ENCODE data around the gene GDPGP1.

GDPGP1 gene

DNA sequence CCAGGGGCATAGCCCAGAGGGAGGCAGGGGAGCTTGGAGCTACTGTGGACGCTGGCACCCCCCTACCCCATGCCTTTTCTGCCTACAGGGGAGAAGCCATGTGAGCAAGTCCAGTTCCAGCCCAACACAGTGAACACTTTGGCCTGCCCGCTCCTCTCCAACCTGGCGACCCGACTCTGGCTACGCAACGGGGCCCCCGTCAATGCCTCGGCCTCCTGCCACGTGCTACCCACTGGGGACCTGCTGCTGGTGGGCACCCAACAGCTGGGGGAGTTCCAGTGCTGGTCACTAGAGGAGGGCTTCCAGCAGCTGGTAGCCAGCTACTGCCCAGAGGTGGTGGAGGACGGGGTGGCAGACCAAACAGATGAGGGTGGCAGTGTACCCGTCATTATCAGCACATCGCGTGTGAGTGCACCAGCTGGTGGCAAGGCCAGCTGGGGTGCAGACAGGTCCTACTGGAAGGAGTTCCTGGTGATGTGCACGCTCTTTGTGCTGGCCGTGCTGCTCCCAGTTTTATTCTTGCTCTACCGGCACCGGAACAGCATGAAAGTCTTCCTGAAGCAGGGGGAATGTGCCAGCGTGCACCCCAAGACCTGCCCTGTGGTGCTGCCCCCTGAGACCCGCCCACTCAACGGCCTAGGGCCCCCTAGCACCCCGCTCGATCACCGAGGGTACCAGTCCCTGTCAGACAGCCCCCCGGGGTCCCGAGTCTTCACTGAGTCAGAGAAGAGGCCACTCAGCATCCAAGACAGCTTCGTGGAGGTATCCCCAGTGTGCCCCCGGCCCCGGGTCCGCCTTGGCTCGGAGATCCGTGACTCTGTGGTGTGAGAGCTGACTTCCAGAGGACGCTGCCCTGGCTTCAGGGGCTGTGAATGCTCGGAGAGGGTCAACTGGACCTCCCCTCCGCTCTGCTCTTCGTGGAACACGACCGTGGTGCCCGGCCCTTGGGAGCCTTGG lies 5.9 kb upstream of the GDPGP1 start:
- Histone ChIP-seq H3K36me3 (ENCODE audit: control insufficient read depth, insufficient read depth, low read length) (peaks cover 73% of the 10 kb centered on the region), H3K9ac (ENCODE audit: low read depth, low read length) (no peak overlapping the region), H3K27ac (ENCODE audit: low read depth, low read length) (no peak overlapping the region), H3K4me1 (ENCODE audit: control insufficient read depth, insufficient read depth, low read length) (no peaks in the 10 kb centered on the region), H3K4me3 (ENCODE audit: low read depth, low read length) (no peak overlapping the region), H3K27me3 (ENCODE audit: control insufficient read depth, insufficient read depth, low read length) (no peaks in the 10 kb centered on the region), H3K9me3 (ENCODE audit: control insufficient read depth, insufficient read depth, low read length) (no peaks in the 10 kb centered on the region)

- H3K9me3 ChIP-seq (ENCODE audit: control insufficient read depth, insufficient read depth, low read length), result no peaks in the 10 kb centered on the region
- H3K36me3 ChIP-seq (ENCODE audit: control insufficient read depth, insufficient read depth, low read length), result peaks cover 64% of the 10 kb centered on the region
- no peaks in the 10 kb centered on the region for H3K4me1 ChIP-seq (ENCODE audit: control insufficient read depth, insufficient read depth, low read length)
- H3K27ac ChIP-seq (ENCODE audit: low read depth, low read length), result no peak overlapping the region
- H3K9ac ChIP-seq (ENCODE audit: low read depth, low read length), result no peak overlapping the region
- H3K27me3 ChIP-seq (ENCODE audit: control insufficient read depth, insufficient read depth, low read length), result no peaks in the 10 kb centered on the region
- no peak overlapping the region for H3K4me3 ChIP-seq (ENCODE audit: low read depth, low read length)
Observed at GRCh38 chr15:90228960-90229359, 5.0 kb upstream of the GDPGP1 start.

DNA sequence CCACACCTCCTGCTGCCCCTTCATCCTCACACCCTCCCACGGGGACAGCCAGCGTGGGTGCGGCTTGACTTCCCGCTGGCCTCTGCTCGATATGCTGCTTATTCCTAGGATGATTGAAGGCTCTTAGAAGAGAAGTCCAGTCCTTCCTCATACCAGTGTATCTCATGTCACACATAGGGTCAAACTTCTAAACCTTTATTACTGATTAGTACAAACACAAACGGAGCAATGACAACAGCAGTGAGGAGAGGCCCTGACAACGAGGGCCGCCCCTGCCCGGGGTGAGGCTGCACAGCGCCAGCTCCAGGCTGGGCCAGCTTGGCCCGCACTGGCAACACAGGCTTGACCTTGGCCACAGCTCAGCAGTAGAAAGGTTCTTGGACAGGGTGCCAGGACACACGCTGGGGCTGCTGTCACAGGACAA lies 3.9 kb upstream of the GDPGP1 start:
- Histone ChIP-seq H3K9ac (ENCODE audit: low read depth, low read length) (no peak overlapping the region), H3K4me1 (ENCODE audit: control insufficient read depth, insufficient read depth, low read length) (peaks cover 3% of the 10 kb centered on the region), H3K4me3 (ENCODE audit: low read depth, low read length) (no peak overlapping the region), H3K27me3 (ENCODE audit: control insufficient read depth, insufficient read depth, low read length) (no peaks in the 10 kb centered on the region), H3K27ac (ENCODE audit: low read depth, low read length) (no peak overlapping the region), H3K36me3 (ENCODE audit: control insufficient read depth, insufficient read depth, low read length) (peaks cover 54% of the 10 kb centered on the region), H3K9me3 (ENCODE audit: control insufficient read depth, insufficient read depth, low read length) (no peaks in the 10 kb centered on the region)

DNA sequence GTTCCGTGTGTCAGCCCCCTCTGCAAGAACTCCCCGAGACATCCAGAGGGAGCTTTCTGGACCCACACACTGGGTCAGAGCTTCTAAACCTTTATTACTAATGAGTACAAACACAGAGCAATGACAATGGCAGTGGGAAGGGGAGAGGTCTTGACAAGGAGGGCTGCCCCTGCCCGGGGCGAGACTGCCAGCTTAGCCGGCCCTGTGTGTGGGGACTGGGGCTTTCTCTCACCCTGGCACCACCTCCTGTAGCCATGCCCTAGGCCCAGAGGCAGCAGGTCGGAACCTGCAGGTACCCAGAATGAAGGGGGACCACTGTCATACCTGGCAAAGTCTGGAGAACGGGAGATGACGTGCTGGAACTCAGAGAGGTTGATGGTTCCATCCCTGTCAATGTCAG lies 3.4 kb upstream of the GDPGP1 start:
- Histone ChIP-seq H3K27ac (ENCODE audit: low read depth, low read length) (no peak overlapping the region), H3K4me3 (ENCODE audit: low read depth, low read length) (no peak overlapping the region), H3K36me3 (ENCODE audit: control insufficient read depth, insufficient read depth, low read length) (peaks cover 48% of the 10 kb centered on the region), H3K9ac (ENCODE audit: low read depth, low read length) (no peak overlapping the region), H3K27me3 (ENCODE audit: control insufficient read depth, insufficient read depth, low read length) (no peaks in the 10 kb centered on the region), H3K9me3 (ENCODE audit: control insufficient read depth, insufficient read depth, low read length) (no peaks in the 10 kb centered on the region), H3K4me1 (ENCODE audit: control insufficient read depth, insufficient read depth, low read length) (peaks cover 3% of the 10 kb centered on the region)

DNA sequence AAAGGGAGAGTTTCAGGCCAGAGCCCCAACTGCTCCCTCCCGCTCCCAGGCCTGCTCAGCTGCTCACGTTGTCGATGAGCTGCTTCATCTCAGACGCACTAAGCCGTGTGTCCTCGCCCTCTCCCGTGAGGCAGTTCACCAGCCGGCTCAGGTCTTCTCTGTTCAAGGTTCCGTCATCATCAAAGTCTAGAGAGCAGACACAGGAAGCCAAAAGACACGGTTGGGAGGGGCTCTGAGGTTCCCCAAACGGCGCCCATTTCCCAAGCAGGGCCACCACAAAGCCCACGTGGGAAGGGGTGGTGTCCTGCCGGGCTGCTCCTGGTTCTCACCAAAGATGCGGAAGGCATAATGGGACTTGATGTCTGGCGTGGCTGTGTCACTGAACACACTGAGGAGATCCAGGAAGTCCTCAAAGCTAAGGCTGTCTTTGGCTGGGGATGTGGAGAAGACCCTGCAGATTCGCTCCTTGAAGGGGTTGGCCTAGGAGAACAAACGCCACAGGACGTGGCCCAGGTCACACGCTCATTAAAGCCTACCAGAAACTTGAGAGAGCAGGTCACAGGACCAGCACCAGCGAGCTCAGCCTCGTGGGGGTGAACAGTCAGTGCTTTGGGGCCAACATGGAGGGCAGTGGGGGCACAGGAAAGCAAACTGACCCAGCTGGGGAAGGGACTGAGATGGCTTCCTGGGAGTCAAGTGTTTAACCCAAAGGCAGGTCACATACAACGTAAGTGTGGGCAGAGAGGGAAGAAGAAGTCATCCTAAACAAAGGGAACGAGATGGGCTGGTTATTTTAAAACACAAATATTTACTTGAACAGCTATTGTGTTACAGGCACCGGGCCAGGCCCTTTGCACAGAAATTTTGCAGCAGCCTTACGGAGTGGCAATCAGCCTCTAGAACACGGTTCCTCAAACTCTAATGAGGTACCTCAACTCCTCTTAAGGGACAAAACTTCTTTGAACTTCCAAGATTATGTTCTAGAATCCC lies 2.7 kb upstream of the GDPGP1 start:
- Histone ChIP-seq H3K9ac (ENCODE audit: low read depth, low read length) (no peak overlapping the region), H3K4me1 (ENCODE audit: control insufficient read depth, insufficient read depth, low read length) (peaks cover 3% of the 10 kb centered on the region), H3K4me3 (ENCODE audit: low read depth, low read length) (no peak overlapping the region), H3K27ac (ENCODE audit: low read depth, low read length) (no peak overlapping the region), H3K27me3 (ENCODE audit: control insufficient read depth, insufficient read depth, low read length) (no peaks in the 10 kb centered on the region), H3K9me3 (ENCODE audit: control insufficient read depth, insufficient read depth, low read length) (no peaks in the 10 kb centered on the region), H3K36me3 (ENCODE audit: control insufficient read depth, insufficient read depth, low read length) (peaks cover 43% of the 10 kb centered on the region)

DNA sequence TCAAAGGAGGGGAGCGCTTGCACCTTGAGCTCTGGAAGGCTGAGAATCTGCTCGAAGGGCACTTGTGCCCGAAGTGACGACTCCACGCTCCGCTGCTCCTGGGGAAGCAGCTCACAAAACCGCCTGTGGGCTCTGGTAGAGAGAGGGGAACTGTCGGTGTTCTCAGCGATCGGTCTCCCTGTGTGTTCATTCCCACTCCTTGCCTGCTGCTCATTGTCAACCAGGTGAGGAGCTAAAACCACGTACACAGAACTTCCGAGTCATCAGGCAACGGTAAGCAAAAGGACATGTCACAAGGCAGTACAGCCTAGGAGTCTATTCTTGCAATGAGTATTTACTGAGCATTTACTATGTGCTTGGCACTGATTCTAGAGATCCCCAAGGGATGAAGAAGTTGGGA lies 1.8 kb upstream of the GDPGP1 start:
- Histone ChIP-seq H3K27me3 (ENCODE audit: control insufficient read depth, insufficient read depth, low read length) (no peaks in the 10 kb centered on the region), H3K4me1 (ENCODE audit: control insufficient read depth, insufficient read depth, low read length) (peaks cover 3% of the 10 kb centered on the region), H3K9me3 (ENCODE audit: control insufficient read depth, insufficient read depth, low read length) (no peaks in the 10 kb centered on the region), H3K4me3 (ENCODE audit: low read depth, low read length) (no peak overlapping the region), H3K9ac (ENCODE audit: low read depth, low read length) (no peak overlapping the region), H3K27ac (ENCODE audit: low read depth, low read length) (no peak overlapping the region), H3K36me3 (ENCODE audit: control insufficient read depth, insufficient read depth, low read length) (peaks cover 35% of the 10 kb centered on the region)

- no peaks in the 10 kb centered on the region for H3K9me3 ChIP-seq (ENCODE audit: control insufficient read depth, insufficient read depth, low read length)
- H3K4me3 ChIP-seq (ENCODE audit: low read depth, low read length), result peak overlapping the region; percentile 85
- H3K9ac ChIP-seq (ENCODE audit: low read depth, low read length), result peak overlapping the region; percentile 6; the same call in 1 of the 2 replicates
- H3K27me3 ChIP-seq (ENCODE audit: control insufficient read depth, insufficient read depth, low read length), result no peaks in the 10 kb centered on the region
- peak overlapping the region; percentile 80 for H3K27ac ChIP-seq (ENCODE audit: low read depth, low read length)
- peaks cover 3% of the 10 kb centered on the region for H3K4me1 ChIP-seq (ENCODE audit: control insufficient read depth, insufficient read depth, low read length)
- peaks cover 27% of the 10 kb centered on the region for H3K36me3 ChIP-seq (ENCODE audit: control insufficient read depth, insufficient read depth, low read length)
Observed at GRCh38 chr15:90232941-90233386, 1.0 kb upstream of the GDPGP1 start.

GRCh38 chr15:90233387-90234095 lies 468 bp upstream of the GDPGP1 start, which contains the start of gene CIB1:
Gene CIB1 (minus strand): TSS chr15:90233941. CDS start chr15:90233885, 56 bp downstream.
- Histone ChIP-seq H3K4me3 (ENCODE audit: low read depth, low read length) (peak within 1 kb of the TSS; percentile 85), H3K27me3 (ENCODE audit: control insufficient read depth, insufficient read depth, low read length) (no peaks in the 10 kb centered on the region), H3K27ac (ENCODE audit: low read depth, low read length) (peak within 1 kb of the TSS; percentile 80), H3K9ac (ENCODE audit: low read depth, low read length) (peak within 1 kb of the TSS; percentile 6; the same call in 1 of the 2 replicates), H3K36me3 (ENCODE audit: control insufficient read depth, insufficient read depth, low read length) (peaks cover 22% of the 10 kb centered on the region), H3K9me3 (ENCODE audit: control insufficient read depth, insufficient read depth, low read length) (no peaks in the 10 kb centered on the region), H3K4me1 (ENCODE audit: control insufficient read depth, insufficient read depth, low read length) (peaks cover 3% of the 10 kb centered on the region)

DNA sequence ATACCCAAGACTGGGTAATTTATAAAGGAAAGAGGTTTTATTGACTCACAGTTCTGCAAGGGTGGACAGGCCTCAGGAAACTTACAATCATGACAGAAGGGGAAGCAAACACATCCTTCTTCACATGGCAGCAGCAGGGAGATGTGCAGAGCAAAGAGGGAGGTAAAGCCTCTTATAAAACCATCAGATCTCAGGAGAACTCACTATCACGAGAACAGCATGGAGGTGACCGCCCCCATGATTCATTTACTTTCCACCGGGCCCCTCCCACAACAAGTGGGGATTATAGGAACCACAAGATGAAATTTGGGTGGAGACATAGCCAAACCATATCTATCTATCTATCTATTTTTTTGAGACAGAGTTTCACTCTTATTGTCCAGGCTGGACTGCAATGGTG lies 5.4 kb downstream of the GDPGP1 start:
- H3K27me3 ChIP-seq (ENCODE audit: control insufficient read depth, insufficient read depth, low read length), result no peaks in the 10 kb centered on the region
- H3K36me3 ChIP-seq (ENCODE audit: control insufficient read depth, insufficient read depth, low read length), result no peaks in the 10 kb centered on the region
- H3K9ac ChIP-seq (ENCODE audit: low read depth, low read length), result no peak overlapping the region
- H3K4me1 ChIP-seq (ENCODE audit: control insufficient read depth, insufficient read depth, low read length), result peaks cover 3% of the 10 kb centered on the region
- no peak overlapping the region for H3K27ac ChIP-seq (ENCODE audit: low read depth, low read length)
- H3K4me3 ChIP-seq (ENCODE audit: low read depth, low read length), result no peak overlapping the region
- no peaks in the 10 kb centered on the region for H3K9me3 ChIP-seq (ENCODE audit: control insufficient read depth, insufficient read depth, low read length)

DNA sequence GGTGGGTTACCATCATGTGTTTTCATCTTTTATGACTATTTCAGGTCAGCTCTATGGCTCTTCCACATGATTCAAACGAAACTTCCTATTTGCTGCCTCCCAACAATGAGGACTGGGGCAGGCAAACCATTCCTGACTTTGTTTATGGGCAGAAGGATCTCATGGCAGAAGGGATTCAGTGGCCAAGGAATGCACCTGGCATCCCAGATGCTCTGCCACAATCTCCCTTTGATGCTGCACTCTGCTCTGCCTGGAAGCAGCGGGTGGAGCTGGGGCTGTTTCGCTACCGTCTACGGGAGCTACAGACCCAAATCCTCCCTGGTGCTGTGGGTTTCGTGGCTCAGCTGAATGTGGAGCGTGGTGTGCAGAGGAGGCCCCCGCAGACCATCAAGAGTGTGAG lies 6.8 kb downstream of the GDPGP1 start:
- Histone ChIP-seq H3K27me3 (ENCODE audit: control insufficient read depth, insufficient read depth, low read length) (no peaks in the 10 kb centered on the region), H3K4me3 (ENCODE audit: low read depth, low read length) (no peak overlapping the region), H3K9ac (ENCODE audit: low read depth, low read length) (no peak overlapping the region), H3K9me3 (ENCODE audit: control insufficient read depth, insufficient read depth, low read length) (no peaks in the 10 kb centered on the region), H3K36me3 (ENCODE audit: control insufficient read depth, insufficient read depth, low read length) (no peaks in the 10 kb centered on the region), H3K27ac (ENCODE audit: low read depth, low read length) (no peak overlapping the region), H3K4me1 (ENCODE audit: control insufficient read depth, insufficient read depth, low read length) (no peaks in the 10 kb centered on the region)

Measured in HUES48 (cell line).